Activated T-helper 1 cell treated with anti-CD3 and anti-CD28 coated beads, Interleukin-12 subunit alpha, Interleukin-12 subunit beta, Interleukin-2, Interleukin-4 antibody, amounts not matched to agents 30 ng/mL and 10 ng/mL and 1 ng/mL, durations not matched to agents 14 hours and 24 hours and 36 hours (primary cell): Measurements from ENCODE around the gene CYLD. TPM values are rescaled to one million over a fixed set of nuclear protein-coding genes. Genes with fewer than 3 reads are reported as not detected.
A peak's percentile ranks its signal among the peaks of the same experiment; 100 is the strongest.

Source experiments
- DNase-seq: peaks from one replicate; pipeline ENCODE4 v3.0.0; 2021; ENCODE audit warnings: low spot score
- H3K27ac Mint-ChIP-seq: one replicate; pipeline ENCODE4 v1.8.0; 2021; ENCODE audit warnings: mild to moderate bottlenecking, mixed read lengths
- H3K27me3 Mint-ChIP-seq: one replicate; pipeline ENCODE4 v1.8.0; 2022; ENCODE audit warnings: mild to moderate bottlenecking, moderate library complexity, mixed read lengths; ENCODE audit not compliant: insufficient read depth
- H3K36me3 Mint-ChIP-seq: one replicate; pipeline ENCODE4 v1.8.0; 2021; ENCODE audit warnings: low read depth, mixed read lengths
- H3K4me1 Mint-ChIP-seq: one replicate; pipeline ENCODE4 v1.8.0; 2021; ENCODE audit warnings: low read depth, mixed read lengths
- H3K4me3 Mint-ChIP-seq: one replicate; pipeline ENCODE4 v1.8.0; 2021; ENCODE audit warnings: mild to moderate bottlenecking, moderate library complexity, mixed read lengths
- H3K9me3 Mint-ChIP-seq: one replicate; pipeline ENCODE4 v1.8.0; 2021; ENCODE audit warnings: mixed read lengths
- intact Hi-C: fragments of 100-400 bp; cut with micrococcal nuclease; formaldehyde crosslinking; loops from one replicate; pipeline ENCODE4 v1.15.1; 2024
- total RNA-seq: library from RNA; stranded (reverse); gene quantifications from 2 replicates; pipeline ENCODE4 v1.2.3, GENCODE V29; 2022

CYLD gene
- total RNA-seq, 1 donor from 2014 or later, result 219 TPM

DNA sequence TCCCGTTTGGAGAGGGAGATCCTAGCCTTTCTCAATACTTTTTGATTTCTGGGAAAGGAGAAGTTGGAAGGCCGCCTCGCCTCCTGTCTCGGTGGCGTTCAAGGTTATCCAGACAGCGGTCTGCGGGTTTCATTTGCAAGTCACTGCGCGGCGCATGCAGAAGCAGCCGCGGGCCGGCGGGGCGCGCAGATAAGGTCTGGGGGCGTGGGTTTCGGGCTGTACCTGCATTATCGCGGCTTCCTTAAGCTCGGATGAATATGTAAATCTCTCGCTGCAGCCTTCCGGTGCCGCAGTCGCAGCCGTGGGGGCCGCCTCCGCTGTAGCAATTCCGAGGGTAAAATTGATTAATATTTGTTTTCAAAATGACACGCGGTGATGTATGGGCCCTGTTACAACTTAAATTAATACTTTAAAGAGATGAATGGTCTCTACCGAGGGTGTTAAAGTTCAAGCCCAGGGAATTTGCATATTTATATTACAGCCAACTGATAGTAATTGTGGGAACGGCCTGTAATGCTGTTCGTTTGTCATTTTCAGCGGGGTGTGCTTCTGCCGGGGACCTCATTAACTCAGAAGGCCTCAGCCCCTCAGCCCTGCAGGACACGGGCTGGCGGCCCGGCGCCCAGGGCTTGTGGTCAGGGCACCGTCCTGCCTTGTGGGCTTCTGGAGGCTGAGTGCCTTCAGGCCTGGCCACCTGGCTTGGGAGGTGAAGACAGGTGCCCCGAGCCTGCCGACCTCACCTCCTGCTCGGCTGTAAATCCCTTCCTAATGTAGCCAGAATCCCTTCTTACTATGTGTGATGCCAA lies 99.4 kb downstream of the CYLD start:
- no peak for DNase-seq
- H3K27ac Mint-ChIP-seq, result no peak overlapping the region
- H3K36me3 Mint-ChIP-seq, result no peaks in the 10 kb centered on the region
- peak overlapping the region; percentile 16 for H3K4me3 Mint-ChIP-seq
- intact Hi-C loops, result no loop called here
- peaks cover 5% of the 10 kb centered on the region for H3K4me1 Mint-ChIP-seq
- no peaks in the 10 kb centered on the region for H3K9me3 Mint-ChIP-seq
- peaks cover 18% of the 10 kb centered on the region for H3K27me3 Mint-ChIP-seq

DNA sequence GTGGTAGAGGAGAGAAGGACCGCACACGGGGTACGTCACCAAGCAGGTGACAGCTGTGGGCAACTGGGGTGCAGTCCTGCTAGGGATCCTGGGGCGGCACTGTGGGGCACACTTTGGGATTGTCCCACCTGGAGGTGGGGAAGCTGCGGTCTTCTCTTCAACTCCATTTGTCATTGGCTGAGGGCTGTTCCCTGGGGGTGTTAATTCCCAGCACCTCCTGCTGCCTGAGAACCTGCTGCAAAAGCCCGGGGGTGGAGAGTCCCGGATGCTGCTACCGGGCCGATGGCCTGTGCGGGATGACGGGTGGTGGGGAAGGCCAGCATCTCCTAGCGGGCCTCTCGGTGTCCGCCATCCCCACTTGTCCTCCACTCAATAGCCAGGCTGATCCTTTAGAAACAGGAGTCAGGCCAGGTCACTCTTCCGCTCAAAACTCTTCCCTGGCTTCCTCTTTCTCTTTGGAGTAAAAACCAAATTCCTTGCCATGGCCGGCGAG lies 100.2 kb downstream of the CYLD start:
- Mint-ChIP-seq H3K27me3 (peaks cover 18% of the 10 kb centered on the region), H3K4me3 (no peak overlapping the region), H3K4me1 (peaks cover 5% of the 10 kb centered on the region), H3K36me3 (no peaks in the 10 kb centered on the region), H3K27ac (no peak overlapping the region), H3K9me3 (no peaks in the 10 kb centered on the region)
- intact Hi-C loops, result no loop called here
- DNase-seq, result no peak

DNA sequence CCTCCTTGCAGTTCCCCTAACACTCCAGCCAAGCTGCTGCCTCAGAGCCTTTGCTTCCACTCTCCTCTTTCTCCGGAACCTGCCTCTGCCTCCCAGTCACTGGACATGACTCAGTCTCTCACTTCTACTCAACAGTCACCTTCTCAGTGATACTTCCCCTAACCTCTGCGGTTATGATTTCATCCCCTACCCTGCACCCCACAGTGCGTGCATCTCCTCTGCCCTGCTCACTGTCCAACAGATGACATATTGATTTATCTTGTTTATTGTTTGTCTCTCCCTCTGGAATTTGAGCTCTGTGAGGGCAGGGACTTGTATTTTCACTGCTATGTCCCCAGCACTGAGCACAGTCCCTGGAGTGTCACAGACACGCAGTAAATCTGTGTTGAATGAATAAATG lies 100.7 kb downstream of the CYLD start:
- H3K27ac Mint-ChIP-seq, result no peak overlapping the region
- peaks cover 5% of the 10 kb centered on the region for H3K4me1 Mint-ChIP-seq
- H3K4me3 Mint-ChIP-seq, result no peak overlapping the region
- H3K36me3 Mint-ChIP-seq, result no peaks in the 10 kb centered on the region
- intact Hi-C loops, result no loop called here
- DNase-seq, result no peak
- H3K27me3 Mint-ChIP-seq, result peaks cover 21% of the 10 kb centered on the region
- no peaks in the 10 kb centered on the region for H3K9me3 Mint-ChIP-seq

DNA sequence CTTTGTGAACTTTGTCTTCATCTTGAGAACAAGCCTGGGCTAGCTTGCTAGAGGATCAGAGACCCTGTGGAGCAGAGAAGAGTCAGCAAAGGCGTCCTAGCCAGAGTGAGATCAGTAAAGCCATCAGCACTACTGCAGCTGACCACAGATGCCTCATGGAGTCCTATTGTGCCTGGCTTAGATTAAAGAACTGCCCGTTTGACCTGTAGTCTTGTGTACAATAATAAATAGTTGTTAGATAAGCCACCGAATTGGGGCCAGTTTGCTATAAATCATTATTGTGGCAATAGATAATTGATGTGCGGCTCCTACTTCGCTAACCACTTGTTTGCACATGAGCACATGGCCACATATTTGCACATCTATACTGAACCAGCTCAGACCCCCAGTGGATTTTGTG lies 103.0 kb downstream of the CYLD start:
- intact Hi-C loops, result no loop called here
- Mint-ChIP-seq H3K4me3 (no peak overlapping the region), H3K27me3 (peaks cover 24% of the 10 kb centered on the region), H3K4me1 (peaks cover 5% of the 10 kb centered on the region), H3K36me3 (no peaks in the 10 kb centered on the region), H3K27ac (no peak overlapping the region), H3K9me3 (no peaks in the 10 kb centered on the region)
- DNase-seq, result no peak

DNA sequence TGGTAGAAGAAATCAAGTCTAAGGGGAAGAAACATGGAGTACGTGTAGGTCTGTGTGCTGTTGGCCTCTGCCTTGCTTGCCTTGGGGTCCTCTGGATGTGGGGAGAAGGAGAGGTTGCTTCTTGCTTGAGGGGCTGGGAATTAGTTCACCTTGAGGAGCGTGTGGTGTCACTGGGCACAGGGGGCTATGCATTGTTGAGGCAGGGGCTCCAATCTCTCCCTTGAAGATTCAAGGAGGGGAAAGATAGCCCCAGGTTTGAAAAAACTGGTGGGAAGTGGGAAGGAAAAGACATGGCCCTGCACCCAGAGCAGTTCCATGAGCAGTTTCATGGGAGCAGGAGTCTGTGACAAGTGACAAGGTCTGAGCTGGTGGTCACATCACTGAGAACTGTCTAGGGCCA lies 103.4 kb downstream of the CYLD start:
- intact Hi-C loops, result no loop called here
- H3K9me3 Mint-ChIP-seq, result no peaks in the 10 kb centered on the region
- H3K4me3 Mint-ChIP-seq, result no peak overlapping the region
- H3K4me1 Mint-ChIP-seq, result peaks cover 5% of the 10 kb centered on the region
- DNase-seq, result no peak
- no peaks in the 10 kb centered on the region for H3K36me3 Mint-ChIP-seq
- no peak overlapping the region for H3K27ac Mint-ChIP-seq
- peaks cover 24% of the 10 kb centered on the region for H3K27me3 Mint-ChIP-seq

DNA sequence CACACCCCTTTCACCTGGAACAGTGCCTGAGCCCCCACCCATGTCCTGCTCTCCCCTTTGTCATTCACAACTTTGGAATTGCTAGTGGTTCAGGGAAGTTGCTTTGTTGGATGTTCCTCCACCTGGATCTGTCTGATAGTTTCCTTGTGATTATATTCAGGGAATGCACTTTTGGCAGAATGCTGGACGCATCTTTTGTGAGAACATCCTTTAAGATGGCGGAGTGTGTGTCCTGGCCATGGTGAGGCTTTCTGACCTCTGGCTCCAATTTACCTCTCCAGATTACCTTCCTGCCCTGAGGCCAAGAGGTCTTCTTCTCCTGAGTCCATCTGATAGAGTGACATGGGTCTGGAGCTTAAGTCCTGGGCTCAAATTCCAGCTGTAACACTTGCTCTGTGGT lies 104.6 kb downstream of the CYLD start:
- no peak for DNase-seq
- no peak overlapping the region for H3K4me3 Mint-ChIP-seq
- H3K9me3 Mint-ChIP-seq, result no peaks in the 10 kb centered on the region

DNA sequence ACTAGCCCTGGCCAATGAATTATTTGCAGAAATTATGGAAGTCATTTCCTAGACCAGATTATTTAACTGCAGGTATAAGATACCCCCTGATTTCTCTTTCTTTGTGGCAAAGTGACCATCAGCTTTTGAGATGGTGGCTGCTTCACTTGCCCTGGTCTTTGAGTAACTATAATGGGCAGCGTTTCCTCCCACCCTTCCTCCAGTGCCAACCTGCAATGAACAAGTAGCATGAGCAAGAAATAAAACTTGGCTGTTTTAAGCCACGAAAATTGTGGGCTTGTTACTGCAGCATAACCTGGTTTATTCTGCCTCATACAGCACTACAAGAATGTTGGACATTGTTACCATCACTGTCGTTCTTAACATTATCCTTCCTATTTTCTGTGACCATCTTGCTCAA lies 105.3 kb downstream of the CYLD start:
- Mint-ChIP-seq H3K9me3 (no peaks in the 10 kb centered on the region), H3K4me1 (no peaks in the 10 kb centered on the region), H3K27ac (no peak overlapping the region), H3K4me3 (no peak overlapping the region), H3K36me3 (no peaks in the 10 kb centered on the region), H3K27me3 (peaks cover 34% of the 10 kb centered on the region)
- DNase-seq, result no peak
- intact Hi-C loops, result no loop called here

More for the DNA sequence above, 104.6 kb downstream of the CYLD start:
- peaks cover 29% of the 10 kb centered on the region for H3K27me3 Mint-ChIP-seq
- no peaks in the 10 kb centered on the region for H3K36me3 Mint-ChIP-seq
- no peaks in the 10 kb centered on the region for H3K4me1 Mint-ChIP-seq
- H3K27ac Mint-ChIP-seq, result no peak overlapping the region
- intact Hi-C loops, result no loop called here

DNA sequence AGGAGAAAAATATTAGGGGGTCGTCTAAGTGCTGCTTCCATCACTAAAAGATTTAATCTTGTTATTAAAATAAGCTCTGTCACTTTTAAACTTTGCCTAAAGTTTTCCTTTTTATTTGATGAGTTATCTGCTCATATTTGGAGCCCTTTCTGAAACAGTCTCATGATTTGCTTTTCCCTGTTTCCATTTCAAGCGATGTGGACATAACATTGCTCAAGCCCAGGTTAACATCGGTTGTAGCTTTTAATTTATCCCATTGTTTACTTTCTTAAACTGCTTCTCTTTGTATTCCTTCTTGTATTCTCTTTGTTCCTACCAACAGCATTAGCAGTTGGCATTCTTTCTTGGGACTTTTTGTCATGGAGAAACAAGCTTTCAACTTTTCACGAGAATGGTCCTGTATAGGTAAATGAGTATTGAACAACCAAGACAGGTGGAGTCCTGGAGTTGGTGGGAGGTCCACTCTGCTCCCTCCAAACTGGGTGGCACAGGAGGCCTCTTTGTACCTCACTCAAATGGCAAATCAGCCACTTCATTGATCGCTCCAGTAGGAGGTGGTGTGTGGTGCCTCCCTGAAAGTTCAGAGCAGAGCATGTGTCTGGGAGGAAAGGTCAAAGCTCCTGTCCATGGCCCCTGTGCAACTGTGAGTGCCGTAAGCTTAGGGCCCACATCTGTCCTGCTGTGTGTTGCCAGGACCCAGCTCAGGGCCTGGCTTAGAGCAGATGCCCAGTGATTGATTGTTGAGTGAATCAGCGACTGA lies 107.0 kb downstream of the CYLD start:
- no peak for DNase-seq
- H3K27me3 Mint-ChIP-seq, result peaks cover 27% of the 10 kb centered on the region
- H3K27ac Mint-ChIP-seq, result no peak overlapping the region

More for the DNA sequence above, 107.0 kb downstream of the CYLD start:
- no peak overlapping the region for H3K4me3 Mint-ChIP-seq
- no peaks in the 10 kb centered on the region for H3K9me3 Mint-ChIP-seq
- no peaks in the 10 kb centered on the region for H3K36me3 Mint-ChIP-seq
- H3K4me1 Mint-ChIP-seq, result no peaks in the 10 kb centered on the region
- intact Hi-C loops, result no loop called here

Other genes with a start within 250 kb of the CYLD start
- gene NKD1, start 193.7 kb upstream of the CYLD start, total RNA-seq, result 1.1 and 1.4 TPM in 2 replicates
- gene SNX20, start 60.8 kb upstream of the CYLD start, total RNA-seq, result 34.3 TPM in 2 replicates
- 6.7 and 7.3 TPM in 2 replicates for gene NOD2, start 48.5 kb upstream of the CYLD start, total RNA-seq